GM13976 (cell line): ENCODE measurements around the gene GRAMD2B.
"Not testable (repeated sequence)": the region's sequence is repeated elsewhere in the genome, so short reads cannot be mapped to it uniquely, and the experiment has no call there.

Experiments used
- DNase-seq: peaks from one replicate; pipeline ENCODE4 v3.0.0; 2012; ENCODE audit warnings: low spot score
- in situ Hi-C: fragments of 300-500 bp; cut with MboI; formaldehyde crosslinking; loops from one replicate; pipeline ENCODE4 v1.12.0; 2022; ENCODE audit warnings: low sequenced_read_pairs, mixed read lengths, inconsistent platforms; ENCODE audit not compliant: unreplicated experiment
- TF ChIP-seq, protein P1 (sequence below): IDR thresholded peaks from 2 replicates; pipeline ENCODE4 v1.5.1; 2012; ENCODE audit warnings: borderline replicate concordance, mild to moderate bottlenecking; ENCODE audit not compliant: insufficient read depth; ENCODE audit errors: extremely low read depth, missing control alignments, control extremely low read depth

The GRAMD2B gene

DNA sequence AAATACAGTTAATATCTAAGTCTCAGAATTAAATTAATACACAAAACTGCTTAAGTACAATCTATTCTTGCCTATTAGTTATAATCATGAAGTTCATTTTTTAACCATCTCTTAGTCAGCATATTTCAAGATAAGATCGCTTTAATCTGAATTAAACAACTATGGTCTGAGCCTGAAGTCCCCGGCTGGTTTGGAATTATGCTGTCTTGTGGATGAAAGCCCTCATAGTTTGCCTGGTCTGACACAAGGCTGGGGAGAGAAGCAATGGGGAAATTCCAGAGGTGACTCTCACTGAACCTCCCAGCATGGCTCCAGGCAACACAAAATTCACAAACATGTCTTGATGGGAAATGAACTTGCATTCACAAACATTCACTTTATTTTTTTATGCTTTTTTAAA, 28.0 kb upstream of the GRAMD2B start:
- in situ Hi-C loops = no loop called here
- no peak for DNase-seq
- TF ChIP-seq, protein P1, sequence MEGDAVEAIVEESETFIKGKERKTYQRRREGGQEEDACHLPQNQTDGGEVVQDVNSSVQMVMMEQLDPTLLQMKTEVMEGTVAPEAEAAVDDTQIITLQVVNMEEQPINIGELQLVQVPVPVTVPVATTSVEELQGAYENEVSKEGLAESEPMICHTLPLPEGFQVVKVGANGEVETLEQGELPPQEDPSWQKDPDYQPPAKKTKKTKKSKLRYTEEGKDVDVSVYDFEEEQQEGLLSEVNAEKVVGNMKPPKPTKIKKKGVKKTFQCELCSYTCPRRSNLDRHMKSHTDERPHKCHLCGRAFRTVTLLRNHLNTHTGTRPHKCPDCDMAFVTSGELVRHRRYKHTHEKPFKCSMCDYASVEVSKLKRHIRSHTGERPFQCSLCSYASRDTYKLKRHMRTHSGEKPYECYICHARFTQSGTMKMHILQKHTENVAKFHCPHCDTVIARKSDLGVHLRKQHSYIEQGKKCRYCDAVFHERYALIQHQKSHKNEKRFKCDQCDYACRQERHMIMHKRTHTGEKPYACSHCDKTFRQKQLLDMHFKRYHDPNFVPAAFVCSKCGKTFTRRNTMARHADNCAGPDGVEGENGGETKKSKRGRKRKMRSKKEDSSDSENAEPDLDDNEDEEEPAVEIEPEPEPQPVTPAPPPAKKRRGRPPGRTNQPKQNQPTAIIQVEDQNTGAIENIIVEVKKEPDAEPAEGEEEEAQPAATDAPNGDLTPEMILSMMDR = no peak

DNA sequence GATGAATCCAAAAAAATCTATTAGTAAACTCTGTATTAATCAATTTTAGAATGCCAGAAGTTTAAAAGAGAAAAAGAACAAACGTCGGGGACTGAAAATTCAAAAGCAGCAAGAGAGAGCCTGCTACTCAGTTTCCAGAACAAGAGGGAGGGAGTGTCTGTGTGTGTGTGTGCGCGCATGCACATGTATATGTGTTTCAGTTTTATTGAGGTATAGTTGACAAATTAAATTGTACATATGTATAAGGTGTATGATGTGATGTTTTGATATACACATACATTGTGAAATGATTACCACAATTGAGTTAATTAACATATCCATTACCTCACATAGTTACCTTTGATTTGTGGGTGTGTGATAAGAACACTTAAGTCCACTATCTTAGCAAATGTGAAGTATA, 27.6 kb upstream of the GRAMD2B start:
- DNase-seq = no peak
- TF ChIP-seq, protein P1 = no peak
- in situ Hi-C loops = no loop called here

DNA sequence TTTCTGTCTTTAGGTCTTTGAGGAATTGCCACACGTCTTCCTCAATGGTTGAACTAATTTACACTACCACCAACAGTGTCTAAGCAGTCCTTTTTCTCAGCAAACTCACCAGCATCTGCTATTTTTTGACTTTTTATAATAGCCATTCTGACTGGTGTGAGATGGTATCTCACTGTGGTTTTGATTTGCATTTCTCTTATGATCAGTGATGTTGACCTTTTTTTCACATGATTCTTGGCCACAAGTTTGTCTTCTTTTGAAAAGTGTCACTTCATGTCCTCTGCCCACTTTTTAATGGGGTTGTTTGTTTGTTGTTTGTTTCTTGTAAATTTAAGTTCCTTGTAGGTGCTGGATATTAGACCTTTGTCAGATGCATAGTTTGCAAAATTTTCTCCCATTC, 26.5 kb upstream of the GRAMD2B start:
- DNase-seq, in situ Hi-C loops: not testable (repeated sequence)

DNA sequence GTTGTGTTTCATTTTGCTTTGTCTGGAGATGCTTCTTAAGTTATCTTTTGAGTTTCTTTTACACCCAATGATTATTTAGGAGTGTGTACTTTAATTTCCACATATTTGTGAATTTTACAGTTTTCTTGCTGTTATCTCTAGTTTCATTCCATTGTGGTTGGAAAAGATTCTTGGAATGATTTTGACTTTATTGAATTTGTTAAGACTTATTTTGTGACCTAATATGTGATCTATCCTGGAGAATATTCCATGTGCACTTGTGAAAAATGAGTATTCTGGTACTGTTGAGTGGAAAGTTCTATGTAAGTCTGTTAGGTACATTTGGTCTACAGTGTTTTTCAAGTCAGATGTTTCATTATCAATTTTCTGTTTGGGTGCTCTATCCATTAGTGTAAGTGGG, 24.4 kb upstream of the GRAMD2B start:
- in situ Hi-C loops = no loop called here
- DNase-seq = no peak
- TF ChIP-seq, protein P1 = no peak

DNA sequence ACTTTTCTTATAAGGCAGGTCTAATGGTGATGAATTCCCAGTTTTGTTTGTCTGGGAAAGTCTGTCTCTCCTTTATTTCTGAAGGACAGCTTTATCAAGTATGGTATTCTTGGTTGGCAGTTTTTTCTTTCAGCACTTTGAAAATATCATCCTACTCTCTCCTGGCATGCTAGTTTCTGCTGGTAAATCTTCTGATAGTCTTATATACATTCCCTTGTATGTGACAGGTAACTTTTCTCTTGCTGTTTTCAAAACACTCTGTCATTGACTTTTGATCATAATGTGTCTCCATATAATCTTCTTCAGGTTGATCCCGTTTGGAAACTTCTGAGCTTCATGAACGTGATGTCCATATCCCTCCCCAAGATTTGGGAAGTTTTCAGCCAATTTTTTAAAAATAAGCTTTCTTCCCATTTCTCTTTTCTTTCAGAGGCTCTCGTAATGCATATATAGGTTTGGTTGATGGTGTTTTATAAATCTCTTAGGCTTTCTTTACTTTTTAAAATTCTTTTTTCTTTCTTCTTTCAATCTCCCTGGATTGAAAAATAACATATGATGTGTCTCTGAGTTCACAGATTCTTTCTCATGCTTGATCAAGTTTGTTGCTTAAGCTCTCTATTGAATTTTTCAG, 22.5 kb upstream of the GRAMD2B start:
- DNase-seq = no peak
- in situ Hi-C loops = no loop called here
- TF ChIP-seq, protein P1 = no peak

DNA sequence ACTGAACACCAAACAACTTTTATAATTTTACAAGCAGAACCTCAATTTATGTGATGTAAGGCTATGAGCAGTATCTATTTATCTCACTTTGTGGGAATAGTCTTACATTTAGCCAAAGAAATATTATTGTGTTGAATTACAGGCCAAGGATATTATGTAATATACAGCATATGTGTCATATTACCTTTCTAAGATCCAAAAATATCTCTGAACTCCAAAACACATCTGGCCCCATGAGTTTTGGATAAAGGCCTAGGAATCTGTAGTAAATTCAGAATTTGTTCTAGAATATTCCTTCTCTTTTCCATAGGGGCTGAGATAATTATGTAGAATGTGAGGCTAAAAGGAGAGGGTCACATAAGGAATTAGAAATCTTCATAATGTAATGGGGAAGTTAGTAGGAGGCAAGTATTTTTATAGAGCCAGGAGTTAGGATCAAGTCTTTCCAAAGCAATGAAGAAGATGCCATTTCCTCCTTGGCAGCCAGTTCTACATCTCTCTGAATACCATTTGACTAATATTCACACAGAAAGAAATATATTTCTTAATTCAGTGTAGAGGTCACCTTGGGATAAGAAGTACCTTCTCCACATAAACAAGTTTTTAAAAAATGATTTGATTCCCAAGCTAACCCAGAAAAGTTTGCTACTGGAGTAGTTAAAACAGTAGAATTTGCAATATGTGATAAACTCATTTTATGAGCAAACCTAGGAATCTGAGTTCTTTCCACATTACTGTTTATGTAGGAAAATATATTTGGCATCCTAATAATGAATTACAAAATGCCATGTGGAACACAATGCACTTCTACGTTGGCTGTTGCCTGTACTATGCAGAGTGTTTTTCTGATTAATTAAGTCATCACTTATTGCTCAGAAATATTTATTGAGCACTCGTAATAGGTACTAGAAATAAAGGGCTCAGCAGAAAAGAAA, 20.3 kb upstream of the GRAMD2B start:
- no peak for DNase-seq

More for the DNA sequence above, 20.3 kb upstream of the GRAMD2B start:
- TF ChIP-seq, protein P1 = no peak
- in situ Hi-C loops = no loop called here
